ENCODE results near the gene ATP10A.

GRCh38 chr15:25674913-25675312 is 188.2 kb downstream of the ATP10A start:
- TF ChIP-seq CTCF (IDR thresholded peaks at IDR 0.05) (no peak), POLR2A (IDR thresholded peaks at IDR 0.05) (no peak)

Measured in adrenal gland (tissue), 5 donors.